Trophoblast cell (in vitro differentiated cells and primary cell): Measurements from ENCODE around the gene PGM2L1.
A peak's percentile ranks its signal among the peaks of the same experiment; 100 is the strongest.

Experiments used
- DNase-seq, 2 donors: peaks; one replicate each; pipeline ENCODE4 v3.0.0-alpha.2; 2016
- H2AFZ ChIP-seq: 2 replicates; pipeline ENCODE4 v1.6.1; 2013; ENCODE audit warnings: low read length, moderate library complexity, mild to moderate bottlenecking; ENCODE audit not compliant: insufficient read depth, poor library complexity
- H2AK5ac ChIP-seq: 2 replicates; pipeline ENCODE4 v1.6.1; 2013; ENCODE audit warnings: mild to moderate bottlenecking, low read length
- H2BK120ac ChIP-seq: 2 replicates; pipeline ENCODE4 v1.6.1; 2013; ENCODE audit warnings: low read length, mild to moderate bottlenecking, moderate library complexity; ENCODE audit not compliant: insufficient read depth, poor library complexity
- H2BK12ac ChIP-seq: 2 replicates; pipeline ENCODE4 v1.6.1; 2013; ENCODE audit warnings: mild to moderate bottlenecking, low read length, moderate library complexity
- H2BK5ac ChIP-seq: 2 replicates; pipeline ENCODE4 v1.6.1; 2013; ENCODE audit warnings: low read length, low read depth, moderate library complexity, mild to moderate bottlenecking; ENCODE audit not compliant: poor library complexity
- H3K14ac ChIP-seq: 2 replicates; pipeline ENCODE4 v1.6.1; 2013; ENCODE audit warnings: mild to moderate bottlenecking, low read length
- H3K18ac ChIP-seq: 2 replicates; pipeline ENCODE4 v1.6.1; 2013; ENCODE audit warnings: mild to moderate bottlenecking, low read length
- H3K23ac ChIP-seq: 2 replicates; pipeline ENCODE4 v1.6.1; 2013; ENCODE audit warnings: low read length
- H3K27ac ChIP-seq: 2 replicates; pipeline ENCODE4 v1.5.1; 2013; ENCODE audit warnings: low read depth, mild to moderate bottlenecking, inconsistent platforms, low read length, moderate library complexity
- H3K27me3 ChIP-seq: 2 replicates; pipeline ENCODE4 v1.6.1; 2013; ENCODE audit warnings: inconsistent platforms, mild to moderate bottlenecking, low read length, moderate library complexity; ENCODE audit not compliant: insufficient read depth
- H3K36me3 ChIP-seq, 2 experiments: 1 replicate in 1 of 2; 2 replicates in 1 of 2; pipeline ENCODE4 v1.6.1; 2013; ENCODE audit warnings: low read length in 2 of 2, mild to moderate bottlenecking in 2 of 2, moderate library complexity in 1 of 2; ENCODE audit not compliant: insufficient read depth in 2 of 2, control insufficient read depth in 1 of 2
- H3K4ac ChIP-seq: 2 replicates; pipeline ENCODE4 v1.6.1; 2013; ENCODE audit warnings: low read depth, mild to moderate bottlenecking, low read length, moderate library complexity
- H3K4me1 ChIP-seq, 2 experiments: 1 replicate in 1 of 2; 2 replicates in 1 of 2; pipeline ENCODE4 v1.6.1; 2013; ENCODE audit warnings: low read length in 2 of 2, mild to moderate bottlenecking in 2 of 2, moderate library complexity in 1 of 2; ENCODE audit not compliant: insufficient read depth in 2 of 2, control insufficient read depth in 1 of 2
- H3K4me2 ChIP-seq: 2 replicates; pipeline ENCODE4 v1.6.1; 2013; ENCODE audit warnings: inconsistent platforms, mild to moderate bottlenecking, low read length, moderate library complexity
- H3K4me3 ChIP-seq: 2 replicates; pipeline ENCODE4 v1.5.1; 2013; ENCODE audit warnings: mild to moderate bottlenecking, low read depth, low read length, inconsistent platforms
- H3K79me1 ChIP-seq: one replicate; pipeline ENCODE4 v1.6.1; 2013; ENCODE audit warnings: low read length
- H3K79me2 ChIP-seq: 2 replicates; pipeline ENCODE4 v1.6.1; 2013; ENCODE audit warnings: low read length, mild to moderate bottlenecking; ENCODE audit not compliant: control insufficient read depth, insufficient read depth, poor library complexity
- H3K9ac ChIP-seq: 2 replicates; pipeline ENCODE4 v1.6.1; 2013; ENCODE audit warnings: mild to moderate bottlenecking, low read length
- H3K9me3 ChIP-seq: 2 replicates; pipeline ENCODE4 v1.6.1; 2013; ENCODE audit warnings: low read depth, mild to moderate bottlenecking, control low read depth, inconsistent platforms, low read length; ENCODE audit not compliant: insufficient read depth
- H4K12ac ChIP-seq: 2 replicates; pipeline ENCODE4 v1.6.1; 2013; ENCODE audit warnings: low read depth, mild to moderate bottlenecking, low read length, moderate library complexity
- H4K8ac ChIP-seq: 2 replicates; pipeline ENCODE4 v1.6.1; 2013; ENCODE audit warnings: low read depth, mild to moderate bottlenecking, low read length, moderate library complexity
- H4K91ac ChIP-seq: one replicate; pipeline ENCODE4 v1.6.1; 2013; ENCODE audit warnings: low read depth, mild to moderate bottlenecking, low read length, moderate library complexity
- WGBS: extraction: QIAGEN DNeasy Blood & Tissue Kit; methylation state at CpG from one replicate; pipeline ENCODE4 v1.1.7; 2013; ENCODE audit warnings: missing lambda C conversion rate; ENCODE audit not compliant: insufficient read length, insufficient coverage; ENCODE audit errors: extremely low coverage; 5-methylcytosine and 5-hydroxymethylcytosine counted together

The PGM2L1 gene

DNA sequence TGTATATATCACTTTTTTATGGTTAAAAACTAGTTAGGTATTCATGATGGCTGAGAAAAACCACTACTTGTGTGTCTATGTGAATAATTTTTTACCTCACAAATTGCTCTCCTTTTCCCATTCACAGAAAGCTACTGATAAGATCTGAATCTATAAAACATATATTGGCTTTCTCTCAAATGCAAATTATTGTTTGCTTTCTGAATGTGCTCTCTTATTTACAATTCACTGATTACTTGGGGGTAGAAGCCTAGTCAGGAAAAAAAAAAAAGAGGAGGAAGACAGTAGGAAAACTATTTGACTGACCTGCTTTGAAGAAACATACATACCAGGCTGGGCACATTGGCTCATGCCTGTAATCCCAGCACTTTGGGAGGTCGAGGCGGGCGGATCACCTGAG, 20.5 kb downstream of the PGM2L1 start:
- WGBS = no CpG with 5 or more reads among the region's 3 CpGs
- H3K79me2 ChIP-seq = no peaks in the 10 kb centered on the region
- H3K79me1 ChIP-seq = no peaks in the 10 kb centered on the region
- no peak overlapping the region for H3K23ac ChIP-seq
- H2AK5ac ChIP-seq = no peak overlapping the region
- no peak overlapping the region for H2BK120ac ChIP-seq
- no peaks in the 10 kb centered on the region for H3K27me3 ChIP-seq
- no peaks in the 10 kb centered on the region for H3K9me3 ChIP-seq
- no peak overlapping the region for H2BK12ac ChIP-seq
- H3K27ac ChIP-seq = no peak overlapping the region
- no peak overlapping the region for H3K4me3 ChIP-seq
- H3K4ac ChIP-seq = no peak overlapping the region
- H3K4me2 ChIP-seq = no peak overlapping the region
- H3K9ac ChIP-seq = no peak overlapping the region
- DNase-seq = no peak
- no peaks in the 10 kb centered on the region for H3K4me1 ChIP-seq
- H4K8ac ChIP-seq = no peak overlapping the region
- H3K36me3 ChIP-seq = peaks cover 0 to 2% of the 10 kb centered on the region in 2 experiments
- H3K18ac ChIP-seq = no peak overlapping the region
- H2AFZ ChIP-seq = no peak overlapping the region
- no peak overlapping the region for H4K12ac ChIP-seq
- H4K91ac ChIP-seq = no peak overlapping the region
- no peak overlapping the region for H2BK5ac ChIP-seq
- H3K14ac ChIP-seq = no peak overlapping the region

DNA sequence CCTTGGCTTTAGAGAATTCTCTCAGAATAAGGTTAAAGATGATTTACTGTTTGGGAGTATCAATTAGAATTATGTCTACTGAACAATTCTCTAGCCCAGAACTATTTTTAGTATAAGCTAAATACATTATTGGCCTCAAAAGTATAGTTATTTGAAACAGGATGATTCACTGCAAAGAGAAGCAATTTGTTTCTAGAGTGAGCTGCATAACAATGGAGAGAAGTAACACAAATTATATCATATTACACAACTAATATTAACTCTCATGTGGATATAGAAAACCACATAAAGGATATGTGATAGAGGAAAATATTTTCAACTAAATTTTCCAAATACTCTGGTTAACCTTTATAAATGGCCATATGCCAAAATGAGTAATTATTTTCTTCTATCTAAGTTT, 24.9 kb downstream of the PGM2L1 start:
- Histone ChIP-seq H3K4me1 (no peaks in the 10 kb centered on the region), H3K79me2 (no peaks in the 10 kb centered on the region), H3K4me3 (no peak overlapping the region), H3K4me2 (no peak overlapping the region), H3K9me3 (no peaks in the 10 kb centered on the region), H3K36me3 (peaks cover 0 to 2% of the 10 kb centered on the region in 2 experiments), H2BK12ac (no peak overlapping the region), H3K9ac (no peak overlapping the region), H3K23ac (no peak overlapping the region), H3K14ac (no peak overlapping the region), H3K79me1 (no peaks in the 10 kb centered on the region), H2BK120ac (no peak overlapping the region), H2AFZ (no peak overlapping the region), H3K4ac (no peak overlapping the region), H3K27me3 (no peaks in the 10 kb centered on the region), H4K8ac (no peak overlapping the region), H2AK5ac (no peak overlapping the region), H2BK5ac (no peak overlapping the region), H4K91ac (no peak overlapping the region), H3K18ac (no peak overlapping the region), H4K12ac (no peak overlapping the region), H3K27ac (no peak overlapping the region)
- no peak for DNase-seq

DNA sequence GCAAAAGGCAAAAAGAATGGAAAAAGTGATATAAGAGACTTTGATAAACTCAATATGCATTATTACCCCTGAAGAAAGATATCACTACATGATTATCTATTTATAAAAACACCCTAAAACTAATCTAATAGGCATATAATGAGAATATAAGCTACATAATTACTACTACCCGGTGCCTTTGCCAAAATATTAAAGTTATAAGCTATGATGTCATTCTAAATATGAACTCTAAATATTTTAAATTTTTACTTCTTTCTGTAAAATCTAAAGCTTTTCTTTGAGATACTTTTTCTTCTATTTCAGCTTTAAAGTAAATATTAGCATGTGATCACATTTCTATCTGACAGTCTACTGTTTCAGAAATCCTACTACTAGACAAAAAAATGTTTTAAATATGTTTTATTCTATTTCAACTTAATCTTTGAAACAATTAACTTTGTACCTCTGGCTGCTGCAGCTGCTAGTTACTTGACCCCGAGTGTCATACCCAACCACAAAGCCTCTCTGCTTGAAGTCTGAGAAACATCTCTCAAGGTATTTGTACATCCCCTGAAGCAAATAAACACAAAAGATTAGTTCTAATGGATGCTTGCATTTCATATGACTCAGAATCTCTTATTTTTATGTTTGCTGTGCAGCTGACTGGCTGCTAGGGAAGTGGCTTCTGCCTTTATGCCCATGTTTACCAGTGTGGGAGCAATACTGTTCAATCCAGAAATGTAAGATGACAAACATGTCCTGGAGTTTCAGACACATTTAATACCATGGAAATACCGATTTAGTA, 26.8 kb downstream of the PGM2L1 start:
- H3K18ac ChIP-seq = no peak overlapping the region
- no peaks in the 10 kb centered on the region for H3K27me3 ChIP-seq
- H3K4ac ChIP-seq = no peak overlapping the region
- peaks cover 0 to 2% of the 10 kb centered on the region in 2 experiments for H3K36me3 ChIP-seq
- H3K4me1 ChIP-seq = peaks cover under 1 to 2% of the 10 kb centered on the region in 2 experiments
- no peak overlapping the region for H2BK120ac ChIP-seq
- DNase-seq = peak in 1 of 2 donors; percentile 22
- no peak overlapping the region for H3K23ac ChIP-seq
- no peak overlapping the region for H4K12ac ChIP-seq
- H3K9me3 ChIP-seq = no peaks in the 10 kb centered on the region
- no peak overlapping the region for H3K14ac ChIP-seq
- no peak overlapping the region for H4K91ac ChIP-seq
- no peak overlapping the region for H4K8ac ChIP-seq
- no CpG with 5 or more reads among the region's 3 CpGs for WGBS
- H2BK5ac ChIP-seq = no peak overlapping the region
- H3K79me1 ChIP-seq = no peaks in the 10 kb centered on the region
- H3K4me3 ChIP-seq = no peak overlapping the region
- no peak overlapping the region for H2AFZ ChIP-seq
- no peak overlapping the region for H2BK12ac ChIP-seq
- H3K4me2 ChIP-seq = no peak overlapping the region
- no peaks in the 10 kb centered on the region for H3K79me2 ChIP-seq
- no peak overlapping the region for H2AK5ac ChIP-seq
- H3K27ac ChIP-seq = no peak overlapping the region
- H3K9ac ChIP-seq = no peak overlapping the region

DNA sequence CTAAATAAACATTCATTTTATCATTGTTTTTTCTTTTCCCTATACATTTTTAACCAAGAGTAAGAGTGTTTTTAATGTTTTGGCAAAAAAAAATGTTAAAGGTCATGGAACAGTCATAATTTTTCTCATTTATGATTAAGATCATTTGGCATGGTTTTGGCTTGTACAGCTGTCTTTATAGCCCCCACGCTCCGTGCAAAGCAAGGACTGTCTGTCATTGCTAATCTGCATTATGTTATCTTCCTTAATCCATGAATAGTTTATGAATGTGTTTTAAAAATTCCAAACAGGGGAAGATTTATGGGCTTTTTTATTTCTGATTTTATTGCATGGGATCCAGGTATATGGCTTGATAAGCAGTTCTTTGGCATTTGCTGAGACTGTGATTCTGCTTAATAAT, 28.1 kb downstream of the PGM2L1 start:
- Histone ChIP-seq H3K79me2 (no peaks in the 10 kb centered on the region), H2BK12ac (no peak overlapping the region), H3K27ac (no peak overlapping the region), H2BK5ac (no peak overlapping the region), H2AFZ (no peak overlapping the region), H3K79me1 (no peaks in the 10 kb centered on the region), H3K4me3 (no peak overlapping the region), H3K4ac (no peak overlapping the region), H4K12ac (no peak overlapping the region), H3K4me2 (no peak overlapping the region), H3K14ac (no peak overlapping the region), H4K8ac (no peak overlapping the region), H2AK5ac (no peak overlapping the region), H3K9me3 (no peaks in the 10 kb centered on the region), H4K91ac (no peak overlapping the region), H3K36me3 (peaks cover 0 to 2% of the 10 kb centered on the region in 2 experiments), H3K23ac (no peak overlapping the region), H3K9ac (no peak overlapping the region), H3K18ac (no peak overlapping the region), H3K4me1 (peaks cover 2 to 3% of the 10 kb centered on the region in 2 experiments), H3K27me3 (no peaks in the 10 kb centered on the region), H2BK120ac (no peak overlapping the region)
- no CpG with 5 or more reads among the region's 2 CpGs for WGBS
- DNase-seq = no peak
